ENCODE data around the gene KDM1A. TPM values are rescaled to one million over a fixed set of nuclear protein-coding genes. Genes with fewer than 3 reads are reported as not detected.

KDM1A gene
- total RNA-seq, 1 donor from 2014 or later = 164 TPM

DNA sequence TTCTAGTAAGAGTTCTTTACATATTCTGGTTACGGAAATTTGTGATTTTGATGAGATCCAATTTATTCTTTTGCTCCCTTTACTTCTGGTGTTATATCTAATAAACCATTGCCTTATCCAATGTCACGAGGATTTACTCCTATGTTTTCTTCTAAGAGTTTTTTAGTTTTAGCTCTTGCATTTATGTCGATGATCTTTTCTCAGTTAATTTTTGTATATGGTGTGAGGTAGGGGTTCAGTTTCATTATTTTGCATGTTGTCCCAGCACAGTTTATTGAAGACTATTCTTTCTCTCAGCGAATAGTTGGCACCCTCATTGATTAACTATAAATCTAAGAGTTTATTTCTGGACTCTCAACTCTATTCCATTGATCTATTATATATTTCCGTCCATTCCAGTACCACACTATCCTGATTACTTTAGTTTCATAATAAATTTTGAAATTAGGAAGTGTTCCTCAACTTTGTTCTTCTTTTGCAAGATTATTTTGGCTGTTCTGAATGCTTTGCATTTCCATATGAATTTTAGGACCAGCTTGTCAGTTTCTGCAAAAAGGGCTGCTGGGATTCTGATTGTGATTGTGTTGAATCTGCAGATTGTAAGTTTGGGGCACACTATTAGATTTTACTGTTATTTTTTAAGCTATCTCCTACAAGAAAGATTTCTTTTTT, 4.0 kb downstream of the KDM1A start:
- peaks cover 13% of the 10 kb centered on the region for H3K36me3 Mint-ChIP-seq
- DNase-seq (ENCODE audit: low spot score in 2 of 2, unreplicated experiment in 2 of 2) = no peak
- no peak overlapping the region for H3K27ac Mint-ChIP-seq
- TF ChIP-seq, protein P1, sequence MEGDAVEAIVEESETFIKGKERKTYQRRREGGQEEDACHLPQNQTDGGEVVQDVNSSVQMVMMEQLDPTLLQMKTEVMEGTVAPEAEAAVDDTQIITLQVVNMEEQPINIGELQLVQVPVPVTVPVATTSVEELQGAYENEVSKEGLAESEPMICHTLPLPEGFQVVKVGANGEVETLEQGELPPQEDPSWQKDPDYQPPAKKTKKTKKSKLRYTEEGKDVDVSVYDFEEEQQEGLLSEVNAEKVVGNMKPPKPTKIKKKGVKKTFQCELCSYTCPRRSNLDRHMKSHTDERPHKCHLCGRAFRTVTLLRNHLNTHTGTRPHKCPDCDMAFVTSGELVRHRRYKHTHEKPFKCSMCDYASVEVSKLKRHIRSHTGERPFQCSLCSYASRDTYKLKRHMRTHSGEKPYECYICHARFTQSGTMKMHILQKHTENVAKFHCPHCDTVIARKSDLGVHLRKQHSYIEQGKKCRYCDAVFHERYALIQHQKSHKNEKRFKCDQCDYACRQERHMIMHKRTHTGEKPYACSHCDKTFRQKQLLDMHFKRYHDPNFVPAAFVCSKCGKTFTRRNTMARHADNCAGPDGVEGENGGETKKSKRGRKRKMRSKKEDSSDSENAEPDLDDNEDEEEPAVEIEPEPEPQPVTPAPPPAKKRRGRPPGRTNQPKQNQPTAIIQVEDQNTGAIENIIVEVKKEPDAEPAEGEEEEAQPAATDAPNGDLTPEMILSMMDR (IDR thresholded peaks at IDR 0.05; ENCODE audit: unreplicated experiment) = no peak
- H3K4me1 Mint-ChIP-seq = peaks cover 25% of the 10 kb centered on the region
- no peaks in the 10 kb centered on the region for H3K27me3 Mint-ChIP-seq (ENCODE audit: low read depth)
- H3K4me3 Mint-ChIP-seq = no peak overlapping the region
- H3K9me3 Mint-ChIP-seq = peaks cover 12% of the 10 kb centered on the region

DNA sequence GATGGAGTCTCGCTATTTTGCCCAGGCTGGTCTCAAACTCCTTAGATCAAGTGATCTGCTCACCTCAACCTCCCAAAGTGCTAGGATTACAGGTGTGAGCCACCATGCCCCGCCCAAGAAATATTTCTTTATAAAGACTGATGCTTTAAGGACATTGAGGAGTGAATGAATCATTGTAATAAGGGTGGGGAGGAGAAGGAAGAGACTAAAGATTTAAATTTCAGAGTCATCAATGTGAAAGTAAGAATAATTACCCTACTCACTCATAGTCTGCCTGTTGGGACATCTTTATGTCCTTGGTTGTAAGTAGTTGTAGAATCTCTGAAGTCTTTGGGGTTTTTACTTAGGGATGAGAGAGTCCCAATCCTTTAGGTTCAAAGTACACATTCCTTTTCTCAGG, 7.3 kb downstream of the KDM1A start:
- no peak overlapping the region for H3K4me3 Mint-ChIP-seq
- DNase-seq (ENCODE audit: low spot score in 2 of 2, unreplicated experiment in 2 of 2) = no peak
- H3K9me3 Mint-ChIP-seq = peaks cover 12% of the 10 kb centered on the region
- TF ChIP-seq, protein P1 (IDR thresholded peaks at IDR 0.05; ENCODE audit: unreplicated experiment) = no peak
- H3K4me1 Mint-ChIP-seq = peaks cover 21% of the 10 kb centered on the region
- H3K27ac Mint-ChIP-seq = no peak overlapping the region
- H3K27me3 Mint-ChIP-seq (ENCODE audit: low read depth) = no peaks in the 10 kb centered on the region
- peaks cover 13% of the 10 kb centered on the region for H3K36me3 Mint-ChIP-seq

DNA sequence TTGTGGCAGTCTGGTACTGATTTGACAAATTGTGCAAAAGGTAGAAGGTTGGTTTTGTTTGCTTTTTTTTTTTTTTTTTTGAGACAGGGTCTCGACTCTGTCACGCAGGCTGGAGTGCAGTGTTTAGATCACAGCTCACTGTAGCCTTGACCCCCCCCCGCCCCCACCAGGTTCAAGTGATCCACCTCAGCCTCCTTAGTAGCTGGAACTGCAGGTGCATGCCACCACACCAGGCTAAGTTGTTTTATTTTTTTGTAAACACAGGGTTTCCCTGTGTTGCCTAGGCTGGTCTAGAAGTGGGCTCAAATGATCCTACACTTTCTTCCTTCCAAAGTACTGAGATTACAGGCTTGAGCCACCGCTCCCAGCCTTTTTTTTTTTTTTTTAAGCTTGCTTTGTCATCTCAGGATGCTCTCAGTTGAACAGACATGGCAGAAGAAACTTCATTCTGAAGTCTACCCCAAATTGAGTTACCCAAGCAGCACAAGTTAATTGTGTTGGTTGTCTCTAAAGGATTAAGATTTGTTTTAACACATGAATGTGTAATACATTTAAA, 8.2 kb downstream of the KDM1A start:
- Mint-ChIP-seq H3K9me3 (peaks cover 12% of the 10 kb centered on the region), H3K4me1 (peaks cover 18% of the 10 kb centered on the region), H3K27ac (no peak overlapping the region), H3K4me3 (no peak overlapping the region), H3K36me3 (peaks cover 13% of the 10 kb centered on the region), H3K27me3 (ENCODE audit: low read depth) (no peaks in the 10 kb centered on the region)
- TF ChIP-seq, protein P1 (IDR thresholded peaks at IDR 0.05; ENCODE audit: unreplicated experiment) = no peak
- no peak for DNase-seq (ENCODE audit: low spot score in 2 of 2, unreplicated experiment in 2 of 2)

DNA sequence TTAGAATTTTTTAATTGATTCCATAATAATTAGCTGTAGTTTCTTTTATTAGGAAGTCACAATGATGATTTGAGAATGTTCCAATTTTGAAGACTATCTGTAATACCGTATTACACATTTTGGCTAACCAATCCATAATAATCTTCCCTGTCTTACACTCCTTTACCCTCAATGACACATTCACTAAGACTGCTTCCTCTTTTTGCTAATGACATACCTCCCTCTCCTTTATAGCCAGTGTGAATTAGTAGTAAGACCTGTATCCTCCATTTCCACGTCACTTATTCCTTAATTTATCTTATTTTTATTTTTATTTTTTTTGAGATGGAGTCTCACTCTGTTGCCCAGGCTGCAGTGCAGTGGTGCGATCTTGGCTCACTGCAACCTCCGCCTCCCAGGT, 10.1 kb downstream of the KDM1A start:
- no peaks in the 10 kb centered on the region for H3K9me3 Mint-ChIP-seq
- no peak overlapping the region for H3K27ac Mint-ChIP-seq
- no peak for DNase-seq (ENCODE audit: low spot score in 2 of 2, unreplicated experiment in 2 of 2)
- TF ChIP-seq, protein P1 (IDR thresholded peaks at IDR 0.05; ENCODE audit: unreplicated experiment) = no peak
- H3K27me3 Mint-ChIP-seq (ENCODE audit: low read depth) = no peaks in the 10 kb centered on the region
- H3K36me3 Mint-ChIP-seq = no peaks in the 10 kb centered on the region
- H3K4me3 Mint-ChIP-seq = no peak overlapping the region
- H3K4me1 Mint-ChIP-seq = peaks cover 20% of the 10 kb centered on the region

DNA sequence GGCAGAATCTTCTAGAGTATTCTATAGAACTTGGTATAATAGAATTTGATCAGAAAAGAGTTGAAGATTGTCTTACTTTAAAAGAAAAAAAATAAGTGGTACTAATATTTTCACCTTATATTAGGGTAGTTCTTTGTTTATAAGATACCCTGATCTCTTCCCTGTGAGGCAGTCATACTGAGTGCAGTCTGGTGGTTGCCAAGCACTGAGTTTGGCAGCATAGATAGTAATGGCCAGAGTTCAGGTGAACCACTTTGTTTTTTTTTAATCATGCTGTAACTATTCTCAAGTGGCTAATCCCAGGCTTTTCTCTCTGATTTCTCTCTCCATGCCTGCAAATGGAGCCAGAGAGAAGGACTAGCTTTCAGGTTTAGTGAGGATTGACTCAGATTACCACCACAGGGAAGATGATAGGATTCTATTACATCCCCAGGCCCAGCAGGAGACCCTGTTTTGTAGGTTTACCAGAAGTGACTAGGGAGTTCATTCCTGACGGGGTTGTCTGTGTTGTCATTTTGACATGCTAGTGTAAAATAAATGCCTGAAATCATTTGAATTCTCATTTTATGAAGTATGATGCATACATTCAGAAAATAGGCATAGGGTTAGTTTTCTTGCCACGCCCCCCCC, 16.7 kb downstream of the KDM1A start:
- no peak for DNase-seq (ENCODE audit: low spot score in 2 of 2, unreplicated experiment in 2 of 2)

More for the DNA sequence above, 16.7 kb downstream of the KDM1A start:
- Mint-ChIP-seq H3K4me3 (no peak overlapping the region), H3K4me1 (peaks cover 15% of the 10 kb centered on the region), H3K27ac (peak overlapping the region; percentile 19), H3K27me3 (ENCODE audit: low read depth) (no peaks in the 10 kb centered on the region), H3K36me3 (peaks cover 6% of the 10 kb centered on the region), H3K9me3 (no peaks in the 10 kb centered on the region)
- TF ChIP-seq, protein P1 (IDR thresholded peaks at IDR 0.05; ENCODE audit: unreplicated experiment) = no peak
